Calu3 (cell line): Measurements from ENCODE around the gene PTRHD1. TPM values are rescaled to one million over a fixed set of nuclear protein-coding genes. Genes with fewer than 3 reads are reported as not detected.

Experiments used
- BruUV-seq: library from RNA; stranded (reverse); fragments of 400-500 nt; replicated peaks from 2 replicates; lab custom pipeline; 2021; lab: Mats Ljungman, UMichigan
- CTCF ChIA-PET: fragments of 300-600 bp; sonication (Branson Sonifier 250); formaldehyde crosslinking; loops from one replicate; lab custom pipeline; 2022; ENCODE audit warnings: antibody characterized with exemption; lab: Charles Lee
- DNase-seq: peaks from one replicate; pipeline ENCODE4 v3.0.0; 2022
- H3K27ac Mint-ChIP-seq: one replicate; pipeline ENCODE4 v1.8.0; 2022; ENCODE audit warnings: mixed read lengths; ENCODE audit not compliant: unreplicated experiment
- H3K27me3 Mint-ChIP-seq: one replicate; pipeline ENCODE4 v1.8.0; 2022; ENCODE audit warnings: mixed read lengths; ENCODE audit not compliant: unreplicated experiment
- H3K36me3 Mint-ChIP-seq: one replicate; pipeline ENCODE4 v1.8.0; 2022; ENCODE audit warnings: mild to moderate bottlenecking, moderate library complexity, mixed read lengths; ENCODE audit not compliant: insufficient read depth, unreplicated experiment
- H3K4me1 Mint-ChIP-seq: one replicate; pipeline ENCODE4 v1.8.0; 2022; ENCODE audit warnings: mild to moderate bottlenecking, low read depth, mixed read lengths; ENCODE audit not compliant: unreplicated experiment
- H3K4me3 Mint-ChIP-seq: one replicate; pipeline ENCODE4 v1.8.0; 2022; ENCODE audit warnings: mild to moderate bottlenecking, low read depth, moderate library complexity, mixed read lengths; ENCODE audit not compliant: unreplicated experiment
- H3K9me3 Mint-ChIP-seq: one replicate; pipeline ENCODE4 v1.8.0; 2022; ENCODE audit warnings: low read depth, mixed read lengths; ENCODE audit not compliant: unreplicated experiment
- intact Hi-C: fragments of 100-400 bp; cut with micrococcal nuclease; formaldehyde crosslinking; loops from one replicate; pipeline ENCODE4 v1.10.0; 2022; ENCODE audit not compliant: unreplicated experiment
- total RNA-seq: library from RNA; stranded (reverse); gene quantifications from 2 replicates; pipeline ENCODE4 v1.2.3, GENCODE V29; 2022
- TF ChIP-seq, protein P1 (sequence below): fragments of 200-600 bp; IDR thresholded peaks from one replicate; pipeline ENCODE4 v1.8.0; 2022; ENCODE audit warnings: antibody characterized with exemption; ENCODE audit not compliant: unreplicated experiment

PTRHD1 gene
- total RNA-seq, 1 experiment from 2014 or later, result 22.3 TPM

- intact Hi-C loops, result no loop called here
- no peak overlapping the region for H3K27ac Mint-ChIP-seq
- CTCF ChIA-PET, result no interaction called here
- no peak overlapping the region for H3K4me3 Mint-ChIP-seq
- BruUV-seq, result no TSS peak
- H3K27me3 Mint-ChIP-seq, result no peaks in the 10 kb centered on the region
- H3K4me1 Mint-ChIP-seq, result no peaks in the 10 kb centered on the region
- TF ChIP-seq, protein P1, sequence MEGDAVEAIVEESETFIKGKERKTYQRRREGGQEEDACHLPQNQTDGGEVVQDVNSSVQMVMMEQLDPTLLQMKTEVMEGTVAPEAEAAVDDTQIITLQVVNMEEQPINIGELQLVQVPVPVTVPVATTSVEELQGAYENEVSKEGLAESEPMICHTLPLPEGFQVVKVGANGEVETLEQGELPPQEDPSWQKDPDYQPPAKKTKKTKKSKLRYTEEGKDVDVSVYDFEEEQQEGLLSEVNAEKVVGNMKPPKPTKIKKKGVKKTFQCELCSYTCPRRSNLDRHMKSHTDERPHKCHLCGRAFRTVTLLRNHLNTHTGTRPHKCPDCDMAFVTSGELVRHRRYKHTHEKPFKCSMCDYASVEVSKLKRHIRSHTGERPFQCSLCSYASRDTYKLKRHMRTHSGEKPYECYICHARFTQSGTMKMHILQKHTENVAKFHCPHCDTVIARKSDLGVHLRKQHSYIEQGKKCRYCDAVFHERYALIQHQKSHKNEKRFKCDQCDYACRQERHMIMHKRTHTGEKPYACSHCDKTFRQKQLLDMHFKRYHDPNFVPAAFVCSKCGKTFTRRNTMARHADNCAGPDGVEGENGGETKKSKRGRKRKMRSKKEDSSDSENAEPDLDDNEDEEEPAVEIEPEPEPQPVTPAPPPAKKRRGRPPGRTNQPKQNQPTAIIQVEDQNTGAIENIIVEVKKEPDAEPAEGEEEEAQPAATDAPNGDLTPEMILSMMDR, result no peak
- H3K36me3 Mint-ChIP-seq, result peaks cover 20% of the 10 kb centered on the region
- no peaks in the 10 kb centered on the region for H3K9me3 Mint-ChIP-seq
- no peak for DNase-seq
Observed at GRCh38 chr2:24840164-24840869, 47.1 kb upstream of the PTRHD1 start.

- intact Hi-C loops, result no loop called here
- TF ChIP-seq, protein P1, result no peak
- CTCF ChIA-PET, result interaction anchor here (0.7 kb wide), 1 partner anchor 985 kb away, joined by 3 read pairs; no protein-coding TSS in a partner anchor
- no peaks in the 10 kb centered on the region for H3K27me3 Mint-ChIP-seq
- H3K4me3 Mint-ChIP-seq, result no peak overlapping the region
- no TSS peak for BruUV-seq
- H3K27ac Mint-ChIP-seq, result no peak overlapping the region
- no peak for DNase-seq
- no peaks in the 10 kb centered on the region for H3K4me1 Mint-ChIP-seq
- no peaks in the 10 kb centered on the region for H3K9me3 Mint-ChIP-seq
- H3K36me3 Mint-ChIP-seq, result peaks cover 21% of the 10 kb centered on the region
Observed at GRCh38 chr2:24839729-24840128, 46.5 kb upstream of the PTRHD1 start.

DNA sequence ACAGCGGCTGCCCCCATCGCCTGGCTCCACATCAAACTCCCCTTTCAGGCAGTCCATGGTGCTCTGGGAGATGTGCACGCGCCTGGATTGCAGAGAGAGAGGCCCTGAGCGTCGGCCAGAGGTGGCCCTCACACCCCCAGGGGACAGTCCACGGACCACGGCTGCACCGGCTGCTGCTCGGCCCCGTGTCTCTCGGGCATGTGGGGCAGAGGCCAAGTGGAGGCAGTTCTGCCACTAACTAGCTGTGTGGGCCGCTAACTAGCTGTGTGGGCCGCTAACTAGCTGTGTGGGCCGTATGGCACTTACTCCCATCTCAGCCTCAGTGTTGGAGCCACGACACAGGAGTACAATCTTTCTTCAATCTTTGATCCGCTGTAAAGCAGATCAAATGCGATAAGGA lies 45.4 kb upstream of the PTRHD1 start:
- H3K27ac Mint-ChIP-seq, result no peak overlapping the region
- H3K4me3 Mint-ChIP-seq, result no peak overlapping the region
- BruUV-seq, result no TSS peak
- no peak for DNase-seq
- intact Hi-C loops, result no loop called here
- H3K27me3 Mint-ChIP-seq, result no peaks in the 10 kb centered on the region
- TF ChIP-seq, protein P1, result no peak
- no peaks in the 10 kb centered on the region for H3K4me1 Mint-ChIP-seq
- peaks cover 24% of the 10 kb centered on the region for H3K36me3 Mint-ChIP-seq
- CTCF ChIA-PET, result no interaction called here
- no peaks in the 10 kb centered on the region for H3K9me3 Mint-ChIP-seq

DNA sequence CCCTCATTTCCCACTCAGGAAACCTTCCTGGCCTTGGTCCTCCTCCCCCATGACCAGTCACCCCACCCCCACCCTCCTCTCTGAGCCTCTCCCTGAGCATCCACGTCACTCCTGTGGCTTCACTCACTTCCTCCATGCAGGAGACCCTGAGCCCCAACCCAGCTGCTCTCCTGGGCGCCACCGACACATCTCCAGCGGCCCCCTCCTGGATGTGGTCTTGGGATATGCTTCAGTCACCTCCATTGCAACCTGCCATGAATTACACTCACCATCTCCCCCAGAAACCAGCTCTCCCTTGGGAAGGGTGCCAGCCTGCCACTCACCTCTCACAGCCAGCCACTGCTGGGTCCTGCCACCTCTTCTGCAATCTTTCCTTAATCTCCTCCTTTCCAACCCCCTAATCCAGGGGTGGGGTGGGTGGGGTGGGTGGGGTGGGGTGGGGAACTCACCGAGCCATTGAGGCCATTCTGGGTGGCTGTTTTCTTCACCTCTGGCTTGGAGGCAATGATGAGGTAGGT lies 44.9 kb upstream of the PTRHD1 start:
- Mint-ChIP-seq H3K4me1 (no peaks in the 10 kb centered on the region), H3K9me3 (no peaks in the 10 kb centered on the region), H3K4me3 (no peak overlapping the region), H3K36me3 (peaks cover 24% of the 10 kb centered on the region), H3K27me3 (no peaks in the 10 kb centered on the region), H3K27ac (no peak overlapping the region)
- no TSS peak for BruUV-seq
- no peak for DNase-seq
- intact Hi-C loops, result no loop called here
- CTCF ChIA-PET, result interaction anchor here (0.6 kb wide), 1 partner anchor 252 kb away, joined by 4 read pairs; no protein-coding TSS in a partner anchor
- TF ChIP-seq, protein P1, result no peak
